Liver (tissue), 3 donors: ENCODE results near the gene GPALPP1.

ENCODE experiments used
- CTCF ChIP-seq: fragments of 150-350 bp; IDR thresholded peaks from 2 replicates; pipeline ENCODE4 v1.5.1; 2017; ENCODE audit warnings: improper control_type of control experiment, low read depth, low read length; ENCODE audit not compliant: missing input control
- RAD21 ChIP-seq, 2 donors: IDR thresholded peaks; 2 replicates each; pipeline ENCODE4 v1.6.1; 2016; ENCODE audit warnings: antibody characterized with exemption in 2 of 2, mild to moderate bottlenecking in 2 of 2
- TF ChIP-seq, protein P1 (sequence below): IDR thresholded peaks from 2 replicates; pipeline ENCODE4 v1.6.1; 2016; ENCODE audit warnings: antibody characterized with exemption
- donor health status: healthy.
- donor health status: healthy.

DNA sequence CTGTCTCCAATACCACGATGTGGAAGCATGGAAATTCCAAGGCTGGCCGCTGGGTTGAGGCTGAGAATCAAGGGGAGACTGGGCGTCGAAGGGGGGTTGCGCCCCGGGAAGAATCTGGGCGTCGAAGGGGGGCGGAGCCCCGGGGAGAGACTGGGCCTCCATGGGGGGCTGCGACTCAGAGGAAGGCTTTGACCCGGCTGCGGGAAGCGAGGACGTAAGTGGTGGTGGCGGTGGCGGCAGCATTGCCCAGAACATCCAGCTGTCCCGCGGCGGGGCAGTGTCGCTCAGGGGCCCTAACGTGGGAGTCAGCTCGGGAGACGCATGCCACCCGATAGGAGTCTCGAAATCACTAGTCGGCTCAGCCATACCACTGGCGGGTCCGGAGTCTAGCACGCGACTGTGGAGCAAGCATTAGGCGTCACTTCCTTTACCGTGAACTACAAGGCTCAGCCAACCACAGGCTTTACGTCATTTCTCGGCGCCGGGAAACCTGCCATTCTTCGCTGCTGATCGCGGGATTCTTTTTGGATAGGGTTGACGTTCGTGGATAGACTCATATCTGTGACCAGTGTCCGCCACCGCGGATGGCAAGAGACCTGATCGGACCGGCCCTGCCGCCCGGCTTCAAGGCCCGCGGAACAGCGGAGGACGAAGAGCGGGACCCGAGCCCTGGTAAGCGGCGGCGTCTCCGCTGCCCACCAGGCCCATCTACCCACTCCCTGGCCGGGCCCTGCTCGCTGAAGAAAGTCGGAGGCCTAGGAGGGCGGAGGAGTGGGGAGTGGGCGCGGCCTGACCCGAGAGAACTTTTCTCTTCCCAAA lies at the start of gene GPALPP1, which contains the start of gene NUFIP1:
- no peak for TF ChIP-seq CTCF
- TF ChIP-seq, protein P1, sequence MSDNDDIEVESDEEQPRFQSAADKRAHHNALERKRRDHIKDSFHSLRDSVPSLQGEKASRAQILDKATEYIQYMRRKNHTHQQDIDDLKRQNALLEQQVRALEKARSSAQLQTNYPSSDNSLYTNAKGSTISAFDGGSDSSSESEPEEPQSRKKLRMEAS: peak; percentile 98
- no peak for TF ChIP-seq RAD21 (IDR thresholded peaks at IDR 0.05)
